ENCODE measurements around the gene DTX3.

DNA sequence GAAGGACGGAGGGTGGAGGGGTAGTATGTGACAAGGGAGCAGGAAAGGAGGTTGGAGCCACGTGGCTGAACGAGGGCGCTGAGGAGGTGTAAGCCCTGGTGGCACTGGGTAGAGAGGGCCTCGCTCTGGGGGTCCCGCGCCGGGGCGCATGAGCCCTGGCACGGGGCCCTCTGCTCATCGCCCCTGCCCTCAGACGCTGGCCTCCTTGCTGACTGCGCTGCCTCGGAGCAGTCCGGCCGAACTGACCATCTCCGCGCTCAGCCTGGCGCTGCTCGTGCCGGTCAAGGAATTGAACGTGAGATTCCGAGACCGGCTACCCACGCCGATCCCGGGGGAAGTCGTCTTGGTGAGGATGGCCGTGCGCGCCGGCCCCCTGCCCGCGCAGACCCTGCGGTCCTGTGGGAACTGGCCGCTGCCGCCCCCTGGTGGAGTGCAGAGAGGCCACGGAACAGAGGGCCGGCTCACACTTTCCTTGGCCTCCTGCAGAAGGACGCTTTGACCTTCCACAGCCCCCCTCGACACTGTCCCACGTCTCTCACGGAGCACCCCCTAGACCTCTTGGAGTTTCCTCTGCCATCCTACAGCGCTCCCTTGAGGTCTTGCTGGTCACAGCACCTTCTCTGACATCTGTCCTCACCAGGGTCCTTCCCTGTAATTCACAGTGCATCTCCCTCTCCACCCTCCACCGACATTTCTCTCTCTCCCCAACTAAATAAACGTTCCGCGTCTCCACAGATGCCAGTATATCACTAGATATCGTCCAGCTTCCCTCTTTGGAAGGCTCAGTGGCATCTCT, 17.1 kb downstream of the DTX3 start:
- TF ChIP-seq, protein P1, sequence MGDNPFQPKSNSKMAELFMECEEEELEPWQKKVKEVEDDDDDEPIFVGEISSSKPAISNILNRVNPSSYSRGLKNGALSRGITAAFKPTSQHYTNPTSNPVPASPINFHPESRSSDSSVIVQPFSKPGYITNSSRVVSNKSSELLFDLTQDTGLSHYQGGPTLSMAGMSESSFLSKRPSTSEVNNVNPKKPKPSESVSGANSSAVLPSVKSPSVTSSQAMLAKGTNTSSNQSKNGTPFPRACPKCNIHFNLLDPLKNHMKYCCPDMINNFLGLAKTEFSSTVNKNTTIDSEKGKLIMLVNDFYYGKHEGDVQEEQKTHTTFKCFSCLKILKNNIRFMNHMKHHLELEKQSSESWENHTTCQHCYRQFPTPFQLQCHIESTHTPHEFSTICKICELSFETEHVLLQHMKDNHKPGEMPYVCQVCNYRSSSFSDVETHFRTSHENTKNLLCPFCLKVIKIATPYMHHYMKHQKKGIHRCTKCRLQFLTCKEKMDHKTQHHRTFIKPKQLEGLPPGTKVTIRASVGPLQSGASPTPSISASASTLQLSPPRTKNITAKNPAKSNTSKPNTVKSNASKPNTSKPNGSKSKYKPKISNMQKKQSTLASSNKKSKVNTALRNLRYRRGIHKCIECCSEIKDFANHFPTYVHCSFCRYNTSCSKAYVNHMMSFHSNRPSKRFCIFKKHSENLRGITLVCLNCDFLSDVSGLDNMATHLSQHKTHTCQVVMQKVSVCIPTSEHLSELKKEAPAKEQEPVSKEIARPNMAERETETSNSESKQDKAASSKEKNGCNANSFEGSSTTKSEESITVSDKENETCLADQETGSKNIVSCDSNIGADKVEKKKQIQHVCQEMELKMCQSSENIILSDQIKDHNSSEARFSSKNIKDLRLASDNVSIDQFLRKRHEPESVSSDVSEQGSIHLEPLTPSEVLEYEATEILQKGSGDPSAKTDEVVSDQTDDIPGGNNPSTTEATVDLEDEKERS (tag by site-specific recombination; IDR thresholded peaks at IDR 0.05), result no peak
- TF ChIP-seq ZNF19 (tag by site-specific recombination; IDR thresholded peaks at IDR 0.05; ENCODE audit: low read depth) (no peak), ZNF140 (tag by site-specific recombination; IDR thresholded peaks at IDR 0.05) (no peak)
